HUES48 (cell line): ENCODE data around the gene GPSM1.

Experiments used
- H3K27ac ChIP-seq: one replicate; pipeline ENCODE4 v1.7.0; 2013; ENCODE audit warnings: low read depth, low read length, inconsistent platforms
- H3K27me3 ChIP-seq: 2 replicates; pipeline ENCODE4 v1.6.1; 2013; ENCODE audit warnings: mild to moderate bottlenecking, low read length; ENCODE audit not compliant: control insufficient read depth, insufficient read depth
- H3K36me3 ChIP-seq: 2 replicates; pipeline ENCODE4 v1.6.1; 2013; ENCODE audit warnings: low read length; ENCODE audit not compliant: control insufficient read depth, insufficient read depth
- H3K4me1 ChIP-seq: 2 replicates; pipeline ENCODE4 v1.6.1; 2013; ENCODE audit warnings: mild to moderate bottlenecking, low read length; ENCODE audit not compliant: control insufficient read depth, insufficient read depth
- H3K4me3 ChIP-seq: 2 replicates; pipeline ENCODE4 v1.5.1; 2013; ENCODE audit warnings: mild to moderate bottlenecking, low read depth, low read length
- H3K9ac ChIP-seq: 2 replicates; pipeline ENCODE4 v1.6.1; 2013; ENCODE audit warnings: mild to moderate bottlenecking, low read depth, low read length, moderate library complexity
- H3K9me3 ChIP-seq: 2 replicates; pipeline ENCODE4 v1.6.1; 2013; ENCODE audit warnings: low read length; ENCODE audit not compliant: control insufficient read depth, insufficient read depth

The GPSM1 gene

DNA sequence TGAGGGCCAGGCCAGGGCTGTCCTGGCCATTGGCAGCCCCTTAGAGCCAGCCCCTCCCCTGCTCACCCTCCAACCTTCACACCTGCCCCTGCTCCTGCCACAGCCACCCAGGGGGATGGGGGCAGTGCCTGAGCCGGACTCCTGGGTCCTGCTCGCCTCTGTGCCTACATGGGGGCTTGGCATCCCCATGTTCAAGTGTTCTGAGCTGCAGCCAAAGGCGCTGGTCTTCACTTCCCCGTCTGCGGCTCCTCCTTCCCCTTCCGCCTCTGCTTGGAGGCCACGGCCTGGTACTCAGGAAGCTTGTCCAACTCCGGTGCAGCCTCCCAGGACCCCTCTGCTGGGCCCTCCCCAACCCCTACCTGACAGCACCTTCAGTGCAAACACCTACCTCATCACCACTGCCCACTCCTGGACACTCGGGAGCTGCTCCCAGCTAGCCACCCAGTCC is 38.5 kb downstream of the GPSM1 start:
- no peak overlapping the region for H3K27ac ChIP-seq
- H3K4me1 ChIP-seq = peaks cover 4% of the 10 kb centered on the region; the same call in 1 of the 2 replicates
- H3K9ac ChIP-seq = no peak overlapping the region
- H3K4me3 ChIP-seq = no peak overlapping the region
- no peaks in the 10 kb centered on the region for H3K9me3 ChIP-seq
- H3K27me3 ChIP-seq = no peaks in the 10 kb centered on the region
- peaks cover 5% of the 10 kb centered on the region; the same call in 1 of the 2 replicates for H3K36me3 ChIP-seq

DNA sequence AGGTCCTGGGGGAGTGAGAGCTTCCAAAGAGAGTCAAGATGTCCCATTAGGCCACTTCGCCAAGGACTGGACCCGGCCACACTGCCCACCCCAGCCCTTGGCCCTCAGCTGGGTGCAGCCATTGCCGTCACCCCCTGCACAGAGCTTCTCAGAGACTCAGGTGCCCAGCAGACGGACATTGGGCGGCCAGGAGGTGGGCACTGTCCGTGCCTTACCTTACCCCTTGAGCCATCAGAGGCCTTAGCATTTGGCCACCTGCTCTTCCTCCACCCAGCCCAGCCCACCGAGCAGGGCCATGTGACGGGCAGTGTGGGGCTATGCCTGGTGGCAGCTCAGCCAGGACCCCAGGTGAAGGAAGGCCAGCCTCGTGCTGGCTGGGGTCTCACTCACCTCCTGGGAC is 39.5 kb downstream of the GPSM1 start:
- H3K9ac ChIP-seq = no peak overlapping the region
- no peak overlapping the region for H3K4me3 ChIP-seq
- H3K36me3 ChIP-seq = peaks cover under 1% of the 10 kb centered on the region; the same call in 1 of the 2 replicates
- H3K27me3 ChIP-seq = no peaks in the 10 kb centered on the region
- H3K27ac ChIP-seq = no peak overlapping the region
- H3K4me1 ChIP-seq = peaks cover 4% of the 10 kb centered on the region; the same call in 1 of the 2 replicates
- no peaks in the 10 kb centered on the region for H3K9me3 ChIP-seq

DNA sequence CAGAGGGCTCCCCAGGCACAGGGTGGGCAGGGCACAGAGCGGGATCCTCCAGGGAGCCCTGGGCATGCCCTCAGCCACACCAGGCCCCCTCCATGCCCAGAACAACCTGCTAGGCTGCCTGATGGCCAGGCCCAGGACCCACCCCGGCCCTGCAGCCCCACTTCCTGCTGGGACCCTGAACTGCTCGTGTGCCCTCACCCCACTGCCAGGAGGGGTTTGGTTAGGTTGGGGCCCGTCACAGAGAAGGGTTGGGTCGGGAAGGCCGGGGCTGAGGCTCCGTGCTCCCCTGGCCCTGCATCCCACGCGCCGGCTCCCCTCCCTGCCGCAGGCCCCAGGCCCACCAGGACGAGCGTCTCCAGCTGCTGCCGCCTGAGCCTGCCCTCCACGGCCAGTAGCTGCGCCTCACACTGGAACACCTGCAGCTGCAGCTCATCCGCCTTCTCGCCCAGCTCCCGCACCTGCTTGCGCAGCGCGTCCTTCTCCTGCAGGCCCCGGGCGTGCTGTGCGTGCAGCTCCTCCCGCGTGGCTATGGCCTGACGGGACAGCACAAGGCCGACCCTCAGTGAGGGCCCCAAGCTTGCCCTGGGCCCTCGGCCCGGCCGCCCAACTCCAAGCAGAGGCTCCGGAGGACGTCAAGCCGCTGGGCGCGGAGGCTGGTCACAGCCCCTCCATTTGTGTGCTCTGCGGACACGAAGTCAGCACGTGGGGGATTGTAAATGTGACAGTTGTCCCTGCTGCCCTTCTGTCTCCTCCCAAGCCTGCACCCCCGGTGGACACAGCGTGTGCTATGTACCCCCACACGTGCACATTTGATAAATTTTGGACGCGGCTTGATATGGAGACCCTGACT is 40.2 kb downstream of the GPSM1 start:
- Histone ChIP-seq H3K4me3 (no peak overlapping the region), H3K9ac (no peak overlapping the region), H3K4me1 (peaks cover 4% of the 10 kb centered on the region; the same call in 1 of the 2 replicates), H3K27me3 (no peaks in the 10 kb centered on the region), H3K9me3 (no peaks in the 10 kb centered on the region), H3K27ac (no peak overlapping the region), H3K36me3 (no peaks in the 10 kb centered on the region)

DNA sequence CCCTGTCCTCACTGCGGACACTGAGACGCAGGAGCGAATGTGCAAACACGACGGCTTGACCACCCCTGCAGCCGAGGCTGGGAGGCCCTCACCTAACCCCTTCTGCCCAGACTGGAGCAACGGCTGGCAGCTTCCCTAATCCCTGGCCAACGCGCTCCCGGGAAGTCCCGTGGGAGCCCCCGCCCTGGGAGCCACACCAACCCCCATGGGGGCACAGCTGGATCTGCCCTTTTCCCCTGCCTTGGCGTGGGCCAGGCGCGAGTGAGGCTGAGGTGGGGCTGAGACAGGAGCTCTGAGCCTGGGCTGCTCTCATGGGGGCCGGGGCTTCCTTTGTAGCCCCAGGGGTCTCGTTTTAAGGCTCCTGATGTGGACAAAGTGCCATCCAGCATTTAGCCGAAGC is 40.9 kb downstream of the GPSM1 start:
- H3K9me3 ChIP-seq = no peaks in the 10 kb centered on the region
- no peak overlapping the region for H3K27ac ChIP-seq
- H3K4me1 ChIP-seq = peaks cover 4% of the 10 kb centered on the region; the same call in 1 of the 2 replicates
- H3K27me3 ChIP-seq = no peaks in the 10 kb centered on the region
- no peak overlapping the region for H3K4me3 ChIP-seq
- H3K9ac ChIP-seq = no peak overlapping the region
- H3K36me3 ChIP-seq = no peaks in the 10 kb centered on the region

DNA sequence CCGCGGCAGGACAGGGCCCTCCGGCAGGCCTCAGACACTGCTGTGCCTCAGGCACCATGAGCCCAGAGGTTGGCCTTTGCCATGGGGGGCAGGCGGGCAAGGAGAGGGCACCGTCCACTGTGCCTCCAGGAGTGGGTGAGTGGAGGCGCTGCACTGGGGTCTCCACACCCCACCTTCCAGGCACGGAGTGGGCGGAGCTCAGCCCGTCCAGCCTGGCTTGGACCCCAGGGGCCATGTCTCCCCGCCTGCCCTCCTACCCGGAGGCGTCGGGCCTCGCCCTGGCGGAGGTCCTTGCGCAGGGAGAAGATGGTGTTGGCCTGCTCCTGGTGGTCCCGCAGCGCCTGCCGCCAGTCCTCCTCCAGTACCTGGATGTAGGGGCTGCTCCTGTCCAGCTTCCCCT is 42.7 kb downstream of the GPSM1 start:
- H3K27ac ChIP-seq = no peak overlapping the region
- H3K4me3 ChIP-seq = no peak overlapping the region

DNA sequence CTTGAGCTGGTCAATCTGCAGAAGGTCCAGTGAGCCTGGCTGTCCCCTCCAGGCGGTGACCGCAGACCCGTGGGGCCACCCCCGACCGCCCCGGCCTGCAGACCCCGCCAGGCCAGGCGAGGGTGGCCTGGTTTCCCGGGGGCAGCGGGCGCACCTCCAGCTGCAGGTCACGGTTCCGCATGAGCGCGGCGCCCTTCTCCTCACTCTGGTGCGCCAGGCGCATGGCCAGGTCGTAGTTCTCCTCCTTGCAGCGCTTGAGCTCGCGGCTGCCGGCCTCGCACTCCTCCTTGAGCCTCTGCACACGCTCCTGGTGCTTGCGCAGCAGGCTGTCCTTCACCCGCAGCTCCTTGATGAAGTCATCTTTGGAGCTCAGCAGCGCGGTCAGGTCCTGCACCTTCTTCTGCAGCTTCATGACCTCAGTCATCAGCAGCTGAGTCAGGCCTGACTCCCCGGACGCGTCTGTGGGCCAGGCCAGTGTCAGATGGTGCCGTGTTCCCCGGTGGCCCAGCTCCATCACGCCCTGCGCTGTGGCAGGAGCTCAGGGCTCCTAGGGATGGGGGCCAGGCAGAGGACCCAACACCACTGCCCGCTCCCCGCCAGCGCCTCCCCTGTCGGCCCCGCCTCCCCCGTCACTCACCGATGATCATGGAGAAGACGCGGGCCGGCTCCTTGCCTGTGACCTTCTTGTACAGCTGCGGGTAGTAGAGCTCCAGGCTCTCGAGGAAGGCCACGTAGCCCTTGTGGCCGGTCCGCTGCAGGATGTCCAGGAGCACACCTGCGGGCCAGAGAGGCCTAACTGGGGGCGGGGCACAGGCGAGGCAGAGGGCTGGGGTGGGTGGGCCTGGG is 43.6 kb downstream of the GPSM1 start:
- Histone ChIP-seq H3K36me3 (peaks cover 17% of the 10 kb centered on the region), H3K27ac (no peak overlapping the region), H3K4me3 (no peak overlapping the region), H3K4me1 (no peaks in the 10 kb centered on the region), H3K9me3 (no peaks in the 10 kb centered on the region), H3K27me3 (no peaks in the 10 kb centered on the region), H3K9ac (no peak overlapping the region)

More for the DNA sequence above, 42.7 kb downstream of the GPSM1 start:
- Histone ChIP-seq H3K27me3 (no peaks in the 10 kb centered on the region), H3K36me3 (peaks cover 8% of the 10 kb centered on the region), H3K4me1 (no peaks in the 10 kb centered on the region), H3K9ac (no peak overlapping the region), H3K9me3 (no peaks in the 10 kb centered on the region)

DNA sequence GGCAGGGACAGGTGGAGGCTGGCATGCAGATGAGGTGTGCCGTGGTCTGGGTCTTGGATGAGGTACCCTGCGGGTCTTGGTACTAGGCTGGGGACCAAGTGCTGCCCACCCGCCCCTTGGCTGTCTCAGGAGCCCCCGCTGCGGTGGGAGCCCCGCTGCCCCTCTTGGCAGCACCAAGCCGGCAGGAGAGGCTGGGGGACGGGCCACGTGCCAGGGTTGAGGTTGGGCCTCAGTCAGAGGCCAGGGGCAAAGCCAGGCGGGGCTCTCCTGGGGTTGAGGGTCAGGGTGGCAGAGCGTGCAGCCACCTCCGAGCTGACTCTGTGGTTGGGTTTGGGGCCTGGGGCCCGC is 44.2 kb downstream of the GPSM1 start:
- Histone ChIP-seq H3K36me3 (peaks cover 23% of the 10 kb centered on the region), H3K27ac (no peak overlapping the region), H3K9ac (no peak overlapping the region), H3K9me3 (no peaks in the 10 kb centered on the region), H3K27me3 (no peaks in the 10 kb centered on the region), H3K4me1 (no peaks in the 10 kb centered on the region), H3K4me3 (no peak overlapping the region)

DNA sequence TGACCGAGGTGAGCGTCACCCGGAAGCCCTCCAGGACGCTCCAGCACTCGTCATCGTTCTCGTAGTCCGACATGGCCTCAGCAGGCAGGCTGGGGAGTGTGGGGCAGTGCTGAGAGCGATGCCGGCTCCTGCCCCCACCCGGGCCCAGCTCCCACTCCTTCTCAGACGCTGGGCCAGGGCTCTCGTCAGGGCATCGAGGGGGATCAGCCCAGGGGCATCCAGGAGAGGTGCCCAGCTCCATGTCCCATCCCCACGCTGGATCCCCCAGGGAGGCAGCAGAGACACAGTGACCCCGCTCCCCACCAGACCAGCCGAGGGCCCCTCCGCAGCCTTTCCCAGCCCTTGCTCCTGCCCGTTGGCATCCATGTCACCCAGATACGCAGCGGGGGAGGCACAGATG is 44.7 kb downstream of the GPSM1 start:
- H3K9me3 ChIP-seq = no peaks in the 10 kb centered on the region
- no peaks in the 10 kb centered on the region for H3K27me3 ChIP-seq
- H3K4me1 ChIP-seq = no peaks in the 10 kb centered on the region
- H3K36me3 ChIP-seq = peaks cover 26% of the 10 kb centered on the region
- H3K9ac ChIP-seq = no peak overlapping the region
- H3K4me3 ChIP-seq = no peak overlapping the region
- H3K27ac ChIP-seq = no peak overlapping the region

DNA sequence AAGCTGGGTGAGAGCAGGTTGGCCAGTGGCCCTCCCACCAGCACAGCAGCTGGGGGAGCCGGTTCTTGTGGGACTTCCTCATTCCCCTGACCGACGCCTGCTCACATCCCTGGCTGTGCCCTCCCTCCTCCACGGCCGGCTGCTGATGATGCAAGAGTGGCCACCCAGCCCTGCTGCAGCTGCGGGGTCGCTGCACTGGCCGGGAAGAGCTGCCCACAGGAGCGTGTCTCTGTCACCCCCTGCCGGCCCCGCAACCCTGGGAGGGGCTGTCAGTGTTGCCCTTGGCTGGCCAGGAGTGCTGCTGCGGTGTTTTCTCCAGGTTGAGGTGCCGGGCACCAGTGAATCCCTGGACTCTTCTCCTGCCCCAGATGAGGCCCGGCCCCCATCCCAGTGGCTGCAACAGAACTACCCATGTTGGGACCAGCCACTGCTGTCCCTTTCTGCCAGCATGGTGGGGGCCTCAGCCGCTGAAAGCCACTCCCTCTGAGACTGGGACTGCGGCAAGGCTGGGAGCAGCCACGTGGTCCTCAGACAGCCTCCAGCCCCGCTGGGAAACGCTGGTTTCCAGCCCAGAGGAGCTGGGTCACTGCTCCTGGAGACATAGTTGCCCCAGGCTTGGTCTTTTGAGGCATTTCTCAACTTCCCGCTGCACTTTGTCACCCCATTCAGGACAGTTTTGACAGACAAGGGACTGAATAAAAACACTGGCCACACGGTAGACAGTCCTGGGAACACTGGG is 45.4 kb downstream of the GPSM1 start:
- Histone ChIP-seq H3K27ac (no peak overlapping the region), H3K9me3 (no peaks in the 10 kb centered on the region), H3K9ac (no peak overlapping the region), H3K4me1 (no peaks in the 10 kb centered on the region), H3K4me3 (no peak overlapping the region), H3K27me3 (no peaks in the 10 kb centered on the region), H3K36me3 (peaks cover 30% of the 10 kb centered on the region)

DNA sequence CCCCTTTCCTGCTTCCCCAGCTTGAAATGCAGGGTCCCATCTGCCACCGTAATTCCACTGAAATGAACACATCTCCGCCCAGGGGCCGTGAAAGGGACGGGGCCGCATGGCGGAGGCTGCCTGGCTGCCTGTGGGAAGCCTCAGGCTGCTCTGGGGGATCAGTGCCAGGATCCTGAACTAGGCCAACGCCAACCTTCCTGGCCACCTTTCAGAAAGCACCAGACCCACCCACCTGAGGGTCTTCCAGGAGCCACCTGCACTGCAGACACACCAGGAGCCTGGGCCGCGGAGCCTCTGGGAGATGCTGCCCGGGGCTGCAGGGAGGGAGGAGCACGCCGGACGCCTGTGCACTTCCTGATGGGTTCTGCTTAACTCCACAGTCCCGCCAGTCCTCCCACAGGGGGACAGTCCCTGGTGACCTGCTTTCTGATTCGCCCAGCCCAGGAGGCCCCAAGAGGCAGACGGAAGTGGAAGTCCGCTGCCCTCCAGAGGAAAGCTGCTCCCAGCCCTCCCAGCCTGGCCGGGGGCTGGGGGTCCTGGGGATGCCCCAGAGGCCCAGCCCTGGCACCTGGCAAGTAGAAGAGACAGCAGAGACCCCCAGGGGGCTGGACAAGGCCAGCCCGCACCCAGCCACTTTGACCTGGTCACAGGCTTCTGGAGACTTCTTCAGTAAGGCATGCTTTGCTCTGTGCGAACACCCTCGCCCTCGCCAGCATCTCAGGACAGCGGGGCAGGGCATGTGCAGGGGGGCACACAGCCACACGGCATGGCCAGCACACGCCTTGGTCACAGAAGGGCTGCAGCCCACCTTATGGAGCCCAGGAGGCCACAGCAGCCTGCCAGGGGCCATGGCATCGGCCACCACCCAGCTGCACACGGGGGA is 46.2 kb downstream of the GPSM1 start, which contains the start of gene CARD9:
Gene CARD9 (minus strand): TSS at position 370 of the 883 bp plus-strand sequence. CDS start 1,591 bp downstream, outside the sequence.
- H3K9me3 ChIP-seq = no peaks in the 10 kb centered on the region
- peaks cover 35% of the 10 kb centered on the region for H3K36me3 ChIP-seq
- H3K27ac ChIP-seq = no peak within 1 kb of the TSS
- no peaks in the 10 kb centered on the region for H3K27me3 ChIP-seq
- H3K4me3 ChIP-seq = no peak within 1 kb of the TSS
- H3K4me1 ChIP-seq = no peaks in the 10 kb centered on the region
- no peak within 1 kb of the TSS for H3K9ac ChIP-seq
